Astrocyte of the spinal cord (primary cell): ENCODE results near the gene STK39.
A peak's percentile ranks its signal among the peaks of the same experiment; 100 is the strongest.

Experiments used
- DNase-seq: peaks from one replicate; pipeline ENCODE4 v3.0.0; 2011; ENCODE audit warnings: low read depth, low spot score
- H3K4me3 ChIP-seq: 2 replicates; pipeline ENCODE4 v1.5.1; 2011; ENCODE audit warnings: low read depth, mild to moderate bottlenecking, low read length, moderate library complexity
- in situ Hi-C: cut with HindIII; loops from 2 replicates; pipeline ENCODE4 v1.10.0; 2017; ENCODE audit warnings: low sequenced_read_pairs
- TF ChIP-seq, protein P1 (sequence below): IDR thresholded peaks from 2 replicates; pipeline ENCODE4 v1.5.1; 2012; ENCODE audit warnings: low read depth, mild to moderate bottlenecking, low read length, inconsistent platforms

STK39 gene

GRCh38 chr2:168224346-168224745, 23.0 kb downstream of the STK39 start:
- in situ Hi-C loops = no loop called here
- TF ChIP-seq, protein P1, sequence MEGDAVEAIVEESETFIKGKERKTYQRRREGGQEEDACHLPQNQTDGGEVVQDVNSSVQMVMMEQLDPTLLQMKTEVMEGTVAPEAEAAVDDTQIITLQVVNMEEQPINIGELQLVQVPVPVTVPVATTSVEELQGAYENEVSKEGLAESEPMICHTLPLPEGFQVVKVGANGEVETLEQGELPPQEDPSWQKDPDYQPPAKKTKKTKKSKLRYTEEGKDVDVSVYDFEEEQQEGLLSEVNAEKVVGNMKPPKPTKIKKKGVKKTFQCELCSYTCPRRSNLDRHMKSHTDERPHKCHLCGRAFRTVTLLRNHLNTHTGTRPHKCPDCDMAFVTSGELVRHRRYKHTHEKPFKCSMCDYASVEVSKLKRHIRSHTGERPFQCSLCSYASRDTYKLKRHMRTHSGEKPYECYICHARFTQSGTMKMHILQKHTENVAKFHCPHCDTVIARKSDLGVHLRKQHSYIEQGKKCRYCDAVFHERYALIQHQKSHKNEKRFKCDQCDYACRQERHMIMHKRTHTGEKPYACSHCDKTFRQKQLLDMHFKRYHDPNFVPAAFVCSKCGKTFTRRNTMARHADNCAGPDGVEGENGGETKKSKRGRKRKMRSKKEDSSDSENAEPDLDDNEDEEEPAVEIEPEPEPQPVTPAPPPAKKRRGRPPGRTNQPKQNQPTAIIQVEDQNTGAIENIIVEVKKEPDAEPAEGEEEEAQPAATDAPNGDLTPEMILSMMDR = no peak
- no peak for DNase-seq
- no peak overlapping the region for H3K4me3 ChIP-seq

- DNase-seq = no peak
- TF ChIP-seq, protein P1 = no peak
- H3K4me3 ChIP-seq = no peak overlapping the region
- in situ Hi-C loops = no loop called here
Measured at GRCh38 chr2:168222088-168222487, 25.3 kb downstream of the STK39 start.

- in situ Hi-C loops = no loop called here
- TF ChIP-seq, protein P1 = no peak
- no peak for DNase-seq
- no peak overlapping the region for H3K4me3 ChIP-seq
Measured at GRCh38 chr2:168220965-168221819, 26.2 kb downstream of the STK39 start.

DNA sequence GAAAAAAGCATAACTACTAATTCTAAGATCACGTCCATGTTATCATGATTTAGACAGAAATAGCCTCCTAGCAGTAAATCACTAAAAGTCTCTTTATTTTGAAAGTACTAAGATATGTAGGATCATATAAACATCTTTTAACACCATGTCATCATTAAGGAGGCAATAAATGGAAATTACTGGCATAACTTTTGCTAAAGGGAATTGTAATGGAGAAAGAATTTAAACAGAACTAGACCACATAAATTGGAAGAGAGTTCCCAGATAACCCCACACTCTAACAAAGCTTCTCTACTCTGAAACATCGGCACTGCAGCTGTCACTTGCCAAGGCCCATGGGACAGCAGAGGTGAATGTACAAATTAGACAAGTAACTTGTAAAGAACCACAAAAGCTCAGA, 29.5 kb downstream of the STK39 start:
- DNase-seq = no peak
- TF ChIP-seq, protein P1 = no peak
- H3K4me3 ChIP-seq = no peak overlapping the region
- in situ Hi-C loops = no loop called here

- TF ChIP-seq, protein P1 = no peak
- no peak overlapping the region for H3K4me3 ChIP-seq
- DNase-seq = peak; percentile 59
- in situ Hi-C loops = no loop called here
Measured at GRCh38 chr2:168216351-168217005, 30.9 kb downstream of the STK39 start.

DNA sequence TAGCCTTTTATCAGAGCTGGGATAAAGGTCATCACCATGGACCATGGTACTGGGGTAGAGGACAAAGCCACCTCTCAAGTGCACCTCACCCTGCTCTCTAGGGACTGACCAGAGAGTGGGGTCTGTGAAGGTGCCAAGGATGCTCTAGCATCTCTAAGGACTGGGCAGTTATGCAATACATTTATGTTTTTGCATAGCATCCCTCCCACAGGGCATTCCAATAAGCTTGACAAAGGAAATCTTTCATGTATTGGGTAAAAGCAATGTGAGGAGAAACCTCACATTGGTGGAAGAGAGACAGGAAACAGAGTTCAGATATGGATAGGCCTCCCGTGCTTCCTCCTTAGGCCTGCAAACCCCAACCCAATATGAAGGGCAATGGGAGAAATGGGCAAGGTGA, 31.6 kb downstream of the STK39 start:
- DNase-seq = no peak
- in situ Hi-C loops = no loop called here

More for the DNA sequence above, 31.6 kb downstream of the STK39 start:
- no peak overlapping the region for H3K4me3 ChIP-seq
- TF ChIP-seq, protein P1 = no peak
